Mucosa of stomach (tissue), 1 donor: ENCODE data around the gene RAB3IL1.

ENCODE experiments used
- H3K27me3 ChIP-seq: one replicate; pipeline ENCODE4 v1.7.0; 2013; ENCODE audit warnings: mild to moderate bottlenecking, low read length; ENCODE audit not compliant: control insufficient read depth, insufficient read depth
- H3K36me3 ChIP-seq: one replicate; pipeline ENCODE4 v1.7.0; 2013; ENCODE audit warnings: low read length; ENCODE audit not compliant: control insufficient read depth, insufficient read depth
- H3K4me1 ChIP-seq: one replicate; pipeline ENCODE4 v1.7.0; 2013; ENCODE audit warnings: mild to moderate bottlenecking, low read length; ENCODE audit not compliant: control insufficient read depth, insufficient read depth
- H3K4me3 ChIP-seq: one replicate; pipeline ENCODE4 v1.7.0; 2013; ENCODE audit warnings: low read length
- H3K9ac ChIP-seq: one replicate; pipeline ENCODE4 v1.7.0; 2013; ENCODE audit warnings: mild to moderate bottlenecking, low read length, moderate library complexity
- H3K9me3 ChIP-seq: one replicate; pipeline ENCODE4 v1.7.0; 2013; ENCODE audit warnings: mild to moderate bottlenecking, low read length, moderate library complexity; ENCODE audit not compliant: control insufficient read depth
- donor health status: Pancreatic carcinoma.

The RAB3IL1 gene

DNA sequence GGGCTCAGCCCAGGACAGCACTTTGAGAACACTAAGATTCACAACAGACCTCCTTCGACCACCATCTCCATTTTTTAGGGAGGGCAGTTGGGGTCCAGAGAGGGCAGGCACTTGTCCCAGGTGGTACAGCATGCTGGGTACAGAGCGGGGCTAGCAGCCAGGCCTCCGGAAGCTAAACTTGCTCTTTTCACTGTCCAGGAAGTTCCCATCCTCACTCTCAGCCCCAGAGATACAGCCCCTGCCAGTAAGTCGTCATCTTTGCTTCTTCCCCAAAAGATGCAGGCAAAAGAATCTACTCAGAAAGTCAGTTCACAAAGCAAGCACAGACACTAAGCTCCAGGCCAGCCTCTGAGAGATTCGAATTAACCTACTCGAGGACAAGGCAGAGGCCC, 6.7 kb upstream of the RAB3IL1 start:
- H3K36me3 ChIP-seq: no peaks in the 10 kb centered on the region
- H3K4me3 ChIP-seq: no peak overlapping the region
- H3K9me3 ChIP-seq: no peaks in the 10 kb centered on the region
- H3K9ac ChIP-seq: peak overlapping the region; percentile 17
- H3K4me1 ChIP-seq: peaks cover 6% of the 10 kb centered on the region
- H3K27me3 ChIP-seq: peaks cover 13% of the 10 kb centered on the region

GRCh38 chr11:61923166-61924063, 6.0 kb upstream of the RAB3IL1 start:
- Histone ChIP-seq H3K4me1 (peaks cover 6% of the 10 kb centered on the region), H3K36me3 (no peaks in the 10 kb centered on the region), H3K9me3 (no peaks in the 10 kb centered on the region), H3K4me3 (no peak overlapping the region), H3K9ac (peak overlapping the region; percentile 17), H3K27me3 (peaks cover 18% of the 10 kb centered on the region)

DNA sequence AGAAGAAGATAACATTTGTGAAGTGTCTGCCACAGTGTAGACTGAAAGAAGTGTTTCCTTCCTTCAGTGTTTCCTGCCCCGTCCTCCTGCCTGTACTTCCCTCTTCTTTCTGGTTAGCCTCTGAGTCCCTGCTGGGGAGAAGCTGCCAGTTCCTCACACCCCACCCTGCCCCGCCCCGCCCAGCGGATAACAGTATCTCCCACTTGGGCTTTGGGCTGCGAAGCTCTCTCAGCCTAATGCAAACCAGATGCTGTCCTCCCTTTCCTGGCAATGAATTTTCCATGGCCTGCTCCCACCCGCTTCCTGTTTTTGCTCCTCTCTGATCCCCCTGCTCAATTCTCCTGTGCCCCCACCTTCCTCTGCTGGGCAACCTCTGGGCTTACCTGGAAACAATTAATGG, 5.2 kb upstream of the RAB3IL1 start:
- peaks cover 13% of the 10 kb centered on the region for H3K4me1 ChIP-seq

DNA sequence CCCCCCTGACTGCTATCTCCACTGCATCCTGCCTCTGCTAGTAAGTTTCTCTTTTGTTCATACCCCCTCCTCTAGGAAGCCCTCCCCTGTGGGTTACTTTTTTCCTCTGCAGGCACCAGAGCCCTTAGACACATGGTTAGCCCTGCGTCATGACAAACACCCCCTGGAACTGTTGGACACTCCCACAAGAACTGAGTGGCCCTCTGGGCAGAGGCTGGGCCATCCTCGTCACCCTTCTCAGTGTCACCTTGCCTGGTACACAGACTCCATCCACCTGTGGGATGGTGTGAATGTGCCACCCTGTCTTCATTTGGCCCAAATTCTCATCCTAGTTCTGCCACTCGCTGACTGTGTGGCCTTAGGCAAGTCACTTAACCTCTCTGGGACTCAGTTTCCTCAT, 4.1 kb upstream of the RAB3IL1 start:
- Histone ChIP-seq H3K9ac (no peak overlapping the region), H3K4me3 (no peak overlapping the region), H3K36me3 (no peaks in the 10 kb centered on the region), H3K4me1 (peaks cover 13% of the 10 kb centered on the region), H3K9me3 (no peaks in the 10 kb centered on the region), H3K27me3 (peaks cover 33% of the 10 kb centered on the region)

More for the DNA sequence above, 5.2 kb upstream of the RAB3IL1 start:
- Histone ChIP-seq H3K4me3 (no peak overlapping the region), H3K9ac (no peak overlapping the region), H3K36me3 (no peaks in the 10 kb centered on the region), H3K9me3 (no peaks in the 10 kb centered on the region), H3K27me3 (peaks cover 26% of the 10 kb centered on the region)

DNA sequence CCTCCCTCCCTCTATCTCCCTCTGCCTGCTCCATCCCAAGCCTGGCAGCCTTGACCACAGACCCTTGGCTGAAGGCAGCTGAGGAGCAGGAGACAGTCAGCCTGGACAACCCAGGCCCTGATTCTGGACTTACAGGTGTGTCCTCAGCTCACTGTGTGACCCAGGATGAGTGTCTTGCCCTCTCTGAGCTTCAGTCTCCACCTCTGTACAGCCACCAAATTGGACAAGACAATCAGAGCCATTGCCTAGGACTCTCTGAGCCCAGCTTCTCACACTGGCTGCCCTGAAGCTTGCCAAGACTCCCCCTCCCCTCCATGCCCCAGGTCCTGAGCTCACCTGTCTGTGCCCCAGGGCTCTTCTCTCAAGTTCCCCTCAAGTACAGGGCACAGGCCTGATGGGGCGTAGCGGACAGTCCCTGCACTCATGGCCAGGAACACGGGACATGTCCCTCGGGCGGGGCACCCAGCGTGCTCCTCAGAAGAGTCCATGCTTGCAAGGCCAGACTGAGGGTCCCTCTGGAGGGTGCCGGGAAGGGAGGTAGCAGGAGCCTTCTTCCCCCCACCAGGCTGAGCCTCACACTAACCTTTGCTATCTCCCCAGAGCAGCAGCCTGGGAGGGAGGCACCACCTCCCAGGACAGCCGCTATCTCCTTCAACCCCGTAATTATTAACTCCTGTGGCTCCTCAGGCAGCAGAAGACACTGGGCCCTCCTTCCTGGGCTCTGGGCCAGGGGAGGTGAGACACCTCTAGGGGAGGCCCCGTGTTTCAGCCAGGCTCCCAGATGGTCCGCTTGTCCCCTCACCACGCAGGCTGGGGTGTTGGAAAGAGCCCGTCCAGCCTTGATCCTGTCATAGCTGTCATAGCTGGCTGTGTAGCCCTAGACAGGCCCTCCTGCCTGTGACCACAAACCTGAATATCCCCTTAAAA, 2.6 kb upstream of the RAB3IL1 start:
- Histone ChIP-seq H3K9ac (no peak overlapping the region), H3K4me1 (peaks cover 13% of the 10 kb centered on the region), H3K4me3 (no peak overlapping the region), H3K27me3 (peaks cover 36% of the 10 kb centered on the region), H3K36me3 (no peaks in the 10 kb centered on the region), H3K9me3 (no peaks in the 10 kb centered on the region)

DNA sequence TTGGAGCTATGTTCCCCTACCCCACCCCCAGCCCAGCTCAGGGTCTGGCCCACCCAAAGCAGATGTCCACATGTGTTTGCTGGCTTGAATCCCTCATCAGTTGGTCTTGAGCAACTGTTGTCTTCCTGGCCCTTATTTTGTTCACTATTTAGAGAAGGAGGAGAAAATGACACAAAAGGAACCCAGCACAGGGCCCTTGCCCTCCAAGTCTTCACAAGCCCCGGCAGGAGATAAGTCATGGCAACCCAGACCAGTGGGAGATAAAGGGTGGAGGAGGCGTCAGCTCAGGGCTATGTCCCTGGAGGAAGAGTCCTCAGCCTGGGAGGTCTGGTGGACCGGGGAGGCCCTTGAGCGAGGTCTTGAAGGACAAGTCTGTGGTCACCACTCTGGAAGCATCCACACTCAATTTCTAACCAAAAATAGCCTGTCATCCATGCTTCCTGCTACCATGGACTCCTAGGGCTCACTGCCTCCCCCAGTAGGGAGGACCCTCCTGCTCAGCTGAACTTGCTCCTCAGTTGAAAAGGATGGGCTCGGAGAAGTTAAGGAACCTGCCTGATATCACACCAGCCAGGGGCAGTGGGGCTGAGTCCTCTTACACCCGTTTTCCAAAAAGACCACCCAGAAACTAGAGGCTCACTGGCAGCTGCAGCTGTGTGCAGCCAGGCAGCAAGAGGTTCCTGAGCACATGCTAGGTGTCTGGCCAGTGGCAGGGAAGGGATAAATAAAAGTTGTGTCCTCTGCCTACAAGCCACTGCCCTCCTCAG, 1.8 kb upstream of the RAB3IL1 start:
- no peaks in the 10 kb centered on the region for H3K9me3 ChIP-seq
- no peak overlapping the region for H3K4me3 ChIP-seq
- no peaks in the 10 kb centered on the region for H3K36me3 ChIP-seq
- H3K4me1 ChIP-seq: peaks cover 13% of the 10 kb centered on the region
- peaks cover 36% of the 10 kb centered on the region for H3K27me3 ChIP-seq
- no peak overlapping the region for H3K9ac ChIP-seq

- Histone ChIP-seq H3K36me3 (no peaks in the 10 kb centered on the region), H3K4me3 (no peak overlapping the region), H3K27me3 (peaks cover 36% of the 10 kb centered on the region), H3K9me3 (no peaks in the 10 kb centered on the region), H3K4me1 (peaks cover 11% of the 10 kb centered on the region), H3K9ac (no peak overlapping the region)
Observed at GRCh38 chr11:61918251-61918937, 1.0 kb upstream of the RAB3IL1 start.

DNA sequence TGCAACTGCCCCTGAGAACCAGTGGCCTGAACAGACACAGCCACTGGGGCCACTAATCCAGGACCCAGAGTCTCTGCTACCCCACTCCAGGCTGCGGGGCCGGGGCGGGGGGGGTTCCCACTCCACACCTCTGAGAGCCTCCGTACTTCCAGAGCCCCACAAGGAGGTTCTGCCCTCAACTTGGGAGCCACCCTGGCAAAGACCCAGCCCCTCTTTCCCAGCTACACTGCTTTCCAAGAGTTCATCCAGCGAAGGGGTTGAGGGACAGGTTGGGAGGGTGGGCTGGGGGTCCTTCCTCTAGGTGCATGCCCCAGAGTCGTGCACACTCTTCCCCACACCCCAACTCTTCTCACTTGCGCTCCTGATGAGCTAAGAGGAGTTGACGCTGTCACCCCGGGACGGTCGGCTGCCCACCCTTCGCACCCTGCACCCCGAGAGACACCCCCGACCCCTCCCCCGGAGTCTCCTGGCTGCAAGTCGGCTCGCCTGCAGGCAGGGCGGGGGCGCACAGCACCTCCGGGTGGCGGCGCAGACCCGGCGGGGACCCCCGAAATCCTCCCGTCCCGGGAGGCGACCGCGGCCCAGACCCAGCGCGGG, 531 bp downstream of the RAB3IL1 start:
- H3K9me3 ChIP-seq: no peaks in the 10 kb centered on the region
- no peaks in the 10 kb centered on the region for H3K36me3 ChIP-seq
- peaks cover 36% of the 10 kb centered on the region for H3K27me3 ChIP-seq
- no peak overlapping the region for H3K4me3 ChIP-seq
- no peak overlapping the region for H3K9ac ChIP-seq
- H3K4me1 ChIP-seq: peaks cover 8% of the 10 kb centered on the region

DNA sequence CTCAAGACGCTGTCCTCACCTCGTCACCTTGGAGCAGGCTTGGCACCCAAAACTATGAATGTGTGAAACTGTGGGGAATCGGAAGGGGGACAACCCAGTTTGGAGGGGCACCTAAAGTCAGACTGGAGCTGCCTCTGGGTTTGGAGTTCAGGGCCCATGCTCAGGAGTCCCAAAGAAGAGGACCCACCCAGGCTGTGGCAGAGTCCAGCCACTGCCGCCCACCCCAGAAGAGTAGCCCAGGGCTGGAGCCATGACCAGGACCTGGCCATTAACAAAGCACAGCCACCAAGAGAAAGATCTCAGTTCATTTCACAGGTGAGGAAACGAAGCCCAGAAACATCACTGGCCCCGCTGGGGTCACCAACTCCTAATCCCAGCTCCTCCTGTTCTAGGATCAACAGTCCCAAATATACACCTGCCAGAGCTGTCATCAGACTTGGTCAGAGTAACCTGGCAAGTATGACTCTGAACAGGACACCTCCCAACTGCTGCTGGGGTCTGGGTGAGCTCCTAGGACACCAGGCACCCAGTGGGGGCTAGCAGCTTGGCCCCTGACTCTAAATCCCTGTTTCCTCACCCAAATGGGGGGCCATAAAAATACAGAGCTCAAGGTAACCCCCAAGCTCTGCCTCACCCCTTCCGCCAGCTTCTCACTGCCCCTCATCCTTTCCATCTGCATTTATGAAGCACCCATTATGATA, 2.7 kb downstream of the RAB3IL1 start:
- H3K9ac ChIP-seq: no peak overlapping the region
- no peaks in the 10 kb centered on the region for H3K36me3 ChIP-seq
- no peak overlapping the region for H3K4me3 ChIP-seq
- peaks cover 28% of the 10 kb centered on the region for H3K27me3 ChIP-seq
- H3K4me1 ChIP-seq: peaks cover 8% of the 10 kb centered on the region
- no peaks in the 10 kb centered on the region for H3K9me3 ChIP-seq

GRCh38 chr11:61913699-61914395, 3.5 kb downstream of the RAB3IL1 start:
- no peaks in the 10 kb centered on the region for H3K9me3 ChIP-seq
- H3K9ac ChIP-seq: no peak overlapping the region
- H3K36me3 ChIP-seq: no peaks in the 10 kb centered on the region
- peaks cover 21% of the 10 kb centered on the region for H3K27me3 ChIP-seq
- H3K4me1 ChIP-seq: peaks cover 8% of the 10 kb centered on the region
- no peak overlapping the region for H3K4me3 ChIP-seq
